Measurements from ENCODE around the gene CNOT4.

- TF ChIP-seq CTCF (IDR thresholded peaks at IDR 0.05) (no peak), RFX5 (IDR thresholded peaks at IDR 0.05) (no peak), CBX2 (IDR thresholded peaks at IDR 0.05; ENCODE audit: borderline replicate concordance, low read depth) (no peak), POLR2A (IDR thresholded peaks at IDR 0.05; ENCODE audit: low read length) (no peak), JUNB (IDR thresholded peaks at IDR 0.05) (no peak), BHLHE40 (IDR thresholded peaks at IDR 0.05; ENCODE audit: low read depth, low read length) (no peak), ESRRA (IDR thresholded peaks at IDR 0.05; ENCODE audit: borderline replicate concordance, low read length) (no peak), USF2 (IDR thresholded peaks at IDR 0.05) (no peak), RCOR1 (IDR thresholded peaks at IDR 0.05; ENCODE audit: low read depth, low read length) (no peak), MYC (IDR thresholded peaks at IDR 0.05; ENCODE audit: borderline replicate concordance, low read length) (no peak), SMC3 (IDR thresholded peaks at IDR 0.05) (no peak), E2F6 (IDR thresholded peaks at IDR 0.05; ENCODE audit: borderline replicate concordance, low read depth) (no peak)
Observed at GRCh38 chr7:135519871-135520270, 10.0 kb upstream of the CNOT4 start.
